GM12872 (cell line): ENCODE data around the gene LRCH1.

Experiments
- CTCF ChIP-seq: IDR thresholded peaks from 3 replicates; pipeline ENCODE4 v1.5.1; 2011; ENCODE audit warnings: low read depth, mild to moderate bottlenecking, low read length, moderate library complexity; ENCODE audit not compliant: insufficient read depth

LRCH1 gene

DNA sequence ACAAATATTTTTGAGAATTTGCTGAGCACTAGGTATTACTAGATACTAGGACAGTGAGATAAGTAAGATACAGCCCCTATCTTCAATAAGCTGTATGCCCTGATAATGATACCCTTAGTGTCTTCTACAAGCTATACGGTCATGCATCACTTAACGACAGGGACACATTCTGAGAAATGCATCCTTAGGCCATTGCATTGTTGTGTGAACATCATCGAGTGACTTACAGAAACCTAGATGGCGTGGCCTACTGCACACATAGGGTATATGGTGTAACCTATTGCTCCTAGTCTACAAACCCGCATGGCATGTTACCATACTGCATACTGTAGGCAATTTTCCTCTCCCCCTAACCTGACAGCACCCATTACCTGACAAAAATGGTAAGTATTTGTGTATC is 64.9 kb downstream of the LRCH1 start:
- no peak for TF ChIP-seq CTCF

GRCh38 chr13:46618694-46619254 is 65.8 kb downstream of the LRCH1 start:
- no peak for TF ChIP-seq CTCF

GRCh38 chr13:46620029-46620428 is 67.1 kb downstream of the LRCH1 start:
- TF ChIP-seq CTCF = no peak

DNA sequence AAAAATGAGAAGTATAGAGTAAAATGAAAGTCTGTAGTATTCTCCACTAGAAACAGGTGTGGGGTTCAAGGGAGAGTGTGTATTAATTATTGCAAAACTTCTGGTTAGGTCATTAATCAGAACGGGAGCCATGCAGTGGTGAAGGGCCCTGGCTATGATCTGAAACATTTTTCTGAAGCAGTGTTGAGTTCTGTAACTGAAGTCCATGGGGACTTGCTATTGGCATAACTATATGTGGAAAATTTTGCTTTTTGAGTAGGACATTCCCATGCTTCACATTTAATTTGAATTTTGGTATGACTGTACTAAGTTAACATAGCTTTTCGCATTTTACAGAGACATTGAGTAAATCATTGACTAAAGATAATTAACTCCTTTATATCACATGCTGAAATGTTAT is 67.5 kb downstream of the LRCH1 start:
- TF ChIP-seq CTCF = no peak

- TF ChIP-seq CTCF = no peak
Measured at GRCh38 chr13:46621133-46621532, 68.2 kb downstream of the LRCH1 start.

DNA sequence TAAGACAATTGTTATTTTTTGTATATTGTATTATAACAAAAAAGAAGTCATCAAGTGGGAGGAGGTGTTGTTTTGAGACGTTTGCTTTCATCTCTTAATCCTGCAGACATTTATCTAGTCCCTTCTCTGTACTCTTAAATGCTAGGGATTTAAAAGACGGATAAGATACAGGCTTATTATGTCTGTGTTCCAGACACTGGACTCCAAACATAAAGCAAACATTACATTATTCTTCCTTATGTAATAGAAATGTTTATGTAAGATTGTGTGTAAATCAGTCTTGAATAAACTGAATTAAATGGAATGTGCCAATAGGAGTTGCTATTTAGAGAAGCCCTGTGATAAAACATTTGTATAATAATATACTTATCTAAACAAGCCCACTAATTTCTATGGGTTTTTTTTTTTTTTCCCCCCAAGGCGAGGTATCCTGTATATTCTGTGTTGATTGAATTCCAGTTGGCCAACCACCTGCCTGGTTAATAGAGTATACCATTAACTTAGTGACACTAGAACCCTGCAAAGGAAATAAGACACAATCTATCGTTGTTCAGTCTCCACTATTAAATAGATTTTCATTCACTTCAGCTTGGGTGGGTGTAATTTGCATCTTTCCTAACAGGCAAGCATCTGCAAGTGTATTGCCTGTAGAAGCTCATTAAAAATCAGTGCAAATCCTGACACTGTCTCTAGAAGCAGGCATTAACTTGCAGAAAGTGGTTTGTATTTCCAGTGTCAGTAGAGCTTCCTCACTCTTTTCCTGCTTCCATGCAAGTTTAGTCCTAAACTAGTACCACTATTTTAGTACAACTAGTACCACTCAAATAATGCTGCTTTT is 69.0 kb downstream of the LRCH1 start:
- TF ChIP-seq CTCF = no peak

GRCh38 chr13:46622630-46623256 is 69.8 kb downstream of the LRCH1 start:
- no peak for TF ChIP-seq CTCF
